HG02840 (cell line): ENCODE measurements around the gene TRAPPC2L.
"Not testable (repeated sequence)": the region's sequence is repeated elsewhere in the genome, so short reads cannot be mapped to it uniquely, and the experiment has no call there.

Source experiments
- ATAC-seq: cut with Tn5 transposase; IDR thresholded peaks from one replicate; pipeline ENCODE4 v1.9.1; 2021; ENCODE audit warnings: mild to moderate bottlenecking, moderate library complexity, moderate number of reproducible peaks; ENCODE audit not compliant: unreplicated experiment, low FRiP score

TRAPPC2L gene

DNA sequence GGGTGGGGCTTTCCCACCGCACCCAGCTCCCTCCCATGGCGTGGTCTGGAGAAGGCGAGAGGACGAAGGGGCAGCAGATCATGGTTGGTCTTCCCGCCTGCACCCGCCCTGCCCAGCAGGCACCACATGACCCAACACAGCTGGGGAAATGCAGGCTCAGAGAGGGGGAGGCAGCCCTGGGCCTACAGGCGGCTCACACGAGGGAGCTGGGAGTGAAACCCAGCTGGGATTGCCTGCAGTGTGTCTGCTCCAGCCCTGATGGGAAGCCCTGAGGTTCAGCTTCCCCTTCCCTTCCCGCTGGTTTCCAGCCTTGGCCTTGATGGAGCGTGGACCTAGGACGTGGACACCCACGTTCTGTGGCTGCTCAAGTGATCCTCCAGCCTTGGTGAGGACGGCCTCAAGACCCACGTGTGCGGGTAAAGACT lies 29.5 kb downstream of the TRAPPC2L start:
- no peak for ATAC-seq

DNA sequence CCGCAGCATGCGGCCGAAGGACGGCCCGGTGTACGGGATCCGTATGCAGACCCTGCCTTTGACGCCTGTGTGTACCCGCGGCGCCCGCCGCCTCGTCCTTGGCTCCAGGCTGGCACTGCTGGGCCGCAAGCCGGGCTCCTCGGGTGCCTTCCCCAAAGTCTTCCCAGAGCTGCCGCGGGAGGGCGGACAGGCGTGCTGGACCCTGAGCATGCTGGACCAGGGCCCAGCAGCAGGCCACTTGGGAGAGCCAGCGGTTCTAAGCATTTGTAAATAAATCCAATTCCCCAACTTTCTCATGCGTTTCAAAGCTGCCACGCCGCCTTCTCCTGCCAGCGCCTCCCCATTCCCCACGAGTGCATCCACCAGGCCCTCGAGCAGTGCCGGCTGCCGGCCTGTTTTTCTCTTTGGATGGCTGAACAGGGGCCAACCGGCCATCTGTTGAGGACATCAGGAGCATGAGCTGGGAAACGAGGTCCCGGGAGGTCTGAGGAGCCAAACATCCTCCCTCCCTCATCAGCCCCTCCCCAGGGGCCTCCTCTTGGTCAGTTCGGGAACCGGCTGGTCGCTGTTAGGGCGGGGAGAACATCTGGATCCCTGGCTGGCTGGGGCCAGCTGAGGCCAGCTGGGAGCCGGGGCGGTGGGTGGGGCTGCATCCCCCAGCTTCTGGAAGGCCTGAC lies 30.1 kb downstream of the TRAPPC2L start:
- ATAC-seq: no peak

DNA sequence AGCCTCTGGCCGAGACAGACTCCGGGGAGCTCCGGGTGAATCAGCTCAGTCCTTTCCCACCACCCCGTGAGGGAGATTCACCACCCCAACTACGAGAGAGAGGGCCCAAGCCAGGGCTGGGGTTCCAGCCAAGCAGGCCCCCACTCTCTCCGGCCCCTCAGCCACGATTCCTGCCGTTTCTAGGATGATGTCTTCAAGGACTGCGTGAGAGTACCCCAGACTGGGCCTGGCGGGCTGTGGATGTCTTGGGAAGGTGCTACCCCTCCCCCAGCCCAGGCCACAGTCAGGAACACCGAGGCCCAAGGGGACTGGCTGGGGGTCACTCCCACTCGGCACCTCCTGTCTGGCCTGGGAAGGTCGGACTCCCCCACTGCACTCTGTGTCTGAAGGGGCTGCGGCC lies 31.1 kb downstream of the TRAPPC2L start:
- no peak for ATAC-seq

DNA sequence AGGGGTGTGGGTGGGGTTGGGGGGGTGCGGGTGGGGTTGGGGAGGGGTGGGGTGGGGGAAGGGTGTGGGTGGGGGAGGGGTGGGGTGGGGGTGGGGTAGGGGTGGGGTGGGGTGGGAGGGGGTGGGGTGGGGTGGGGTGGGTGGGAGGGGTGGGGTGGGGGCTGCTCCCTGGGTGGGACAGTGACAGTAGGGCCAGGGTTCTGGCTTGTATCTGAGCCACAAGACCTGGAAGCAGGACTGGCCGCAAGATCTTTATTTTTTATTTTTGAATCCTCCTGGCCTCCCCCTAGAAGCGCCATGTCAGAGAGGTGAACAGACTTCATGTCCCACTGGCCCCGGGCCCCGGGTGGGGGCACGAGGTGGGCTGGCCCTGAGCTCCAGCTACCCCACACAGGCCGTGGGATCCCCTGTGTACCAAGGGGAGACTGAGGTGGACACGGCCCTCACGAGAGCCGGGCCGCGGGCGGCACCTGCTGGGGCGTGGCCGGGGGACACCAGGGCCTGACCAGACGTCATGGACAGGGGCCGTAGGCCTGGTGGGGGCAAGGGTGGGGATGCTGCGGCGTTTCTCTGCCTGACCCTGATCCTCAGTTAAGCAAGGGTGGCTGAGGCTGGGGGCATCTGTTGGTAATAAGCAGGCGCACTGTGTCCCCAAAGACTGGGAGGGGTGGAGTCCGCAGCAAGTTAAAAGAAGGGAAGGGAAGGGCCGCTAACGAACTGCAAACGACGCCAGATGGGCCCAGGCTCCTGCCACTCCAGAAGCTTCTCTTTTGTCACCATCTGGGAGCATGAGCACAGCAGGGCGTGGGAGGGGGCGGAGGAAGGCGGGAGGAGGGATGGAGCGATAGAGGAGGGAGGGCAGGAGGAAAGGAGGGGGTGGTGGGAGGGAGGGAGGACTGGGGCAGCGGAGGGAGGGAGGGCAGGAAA lies 31.8 kb downstream of the TRAPPC2L start:
- no peak for ATAC-seq

DNA sequence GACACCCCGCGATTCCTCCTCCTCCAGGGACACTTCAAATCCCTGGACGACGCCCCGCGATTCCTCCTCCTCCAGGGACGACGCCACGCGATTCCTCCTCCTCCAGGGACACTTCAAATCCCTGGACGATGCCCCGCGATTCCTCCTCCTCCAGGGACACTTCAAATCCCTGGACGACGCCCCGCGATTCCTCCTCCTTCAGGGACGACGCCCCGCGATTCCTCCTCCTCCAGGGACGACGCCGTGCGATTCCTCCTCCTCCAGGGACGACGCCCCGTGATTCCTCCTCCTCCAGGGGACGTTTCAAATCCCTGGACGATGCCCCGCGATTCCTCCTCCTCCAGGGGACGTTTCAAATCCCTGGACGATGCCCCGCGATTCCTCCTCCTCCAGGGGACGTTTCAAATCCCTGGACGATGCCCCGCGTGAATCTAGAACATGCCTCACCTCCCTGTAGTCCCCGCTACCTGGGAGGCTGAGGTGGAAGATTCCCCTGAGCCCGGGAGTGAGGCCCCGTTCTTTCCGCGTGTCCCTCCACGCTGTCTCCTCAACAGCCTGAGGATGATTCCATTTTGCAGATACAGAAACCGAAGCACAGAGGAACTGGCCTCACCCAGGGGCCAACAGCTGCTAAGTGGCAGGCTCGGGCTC lies 32.9 kb downstream of the TRAPPC2L start:
- not testable (repeated sequence) for ATAC-seq

DNA sequence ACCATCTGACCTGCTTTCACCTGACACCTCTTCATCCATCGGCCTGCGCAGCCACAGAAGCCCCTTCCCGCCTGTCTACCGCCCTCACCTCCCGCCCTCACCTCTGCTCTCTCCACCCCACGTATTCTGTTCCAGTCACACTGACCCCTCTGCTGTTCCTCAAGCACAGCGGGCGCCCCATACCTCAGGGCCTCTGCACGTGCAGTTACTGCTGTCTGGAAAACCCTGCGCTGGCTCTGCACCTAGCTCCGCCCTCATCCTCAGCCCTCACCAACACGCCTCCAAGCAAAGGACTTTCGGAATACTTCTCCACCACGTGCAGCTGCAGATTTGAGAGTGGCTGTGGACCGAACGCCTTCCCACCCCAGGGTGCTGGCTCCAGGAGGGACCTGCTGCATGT lies 34.2 kb downstream of the TRAPPC2L start:
- no peak for ATAC-seq

DNA sequence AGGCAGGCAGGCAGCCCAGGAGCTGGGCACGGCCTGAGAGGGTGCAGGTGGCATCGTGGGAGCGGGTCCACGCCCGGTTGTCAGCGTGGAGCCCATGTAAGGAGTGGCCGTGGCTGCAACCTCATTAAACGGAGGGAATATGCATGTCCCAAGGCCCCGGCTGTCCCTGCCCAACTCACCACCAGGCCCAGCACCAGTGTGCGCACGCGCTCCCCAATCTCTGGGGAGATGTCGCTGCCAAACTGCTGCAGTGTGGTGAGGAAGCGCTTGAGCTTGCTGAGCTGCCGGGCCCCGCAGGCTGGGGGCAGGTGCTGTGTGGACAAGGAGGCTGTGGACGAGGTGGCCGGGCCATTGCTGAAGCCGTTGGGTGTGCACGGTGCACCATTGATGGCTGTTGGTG lies 35.1 kb downstream of the TRAPPC2L start:
- no peak for ATAC-seq

DNA sequence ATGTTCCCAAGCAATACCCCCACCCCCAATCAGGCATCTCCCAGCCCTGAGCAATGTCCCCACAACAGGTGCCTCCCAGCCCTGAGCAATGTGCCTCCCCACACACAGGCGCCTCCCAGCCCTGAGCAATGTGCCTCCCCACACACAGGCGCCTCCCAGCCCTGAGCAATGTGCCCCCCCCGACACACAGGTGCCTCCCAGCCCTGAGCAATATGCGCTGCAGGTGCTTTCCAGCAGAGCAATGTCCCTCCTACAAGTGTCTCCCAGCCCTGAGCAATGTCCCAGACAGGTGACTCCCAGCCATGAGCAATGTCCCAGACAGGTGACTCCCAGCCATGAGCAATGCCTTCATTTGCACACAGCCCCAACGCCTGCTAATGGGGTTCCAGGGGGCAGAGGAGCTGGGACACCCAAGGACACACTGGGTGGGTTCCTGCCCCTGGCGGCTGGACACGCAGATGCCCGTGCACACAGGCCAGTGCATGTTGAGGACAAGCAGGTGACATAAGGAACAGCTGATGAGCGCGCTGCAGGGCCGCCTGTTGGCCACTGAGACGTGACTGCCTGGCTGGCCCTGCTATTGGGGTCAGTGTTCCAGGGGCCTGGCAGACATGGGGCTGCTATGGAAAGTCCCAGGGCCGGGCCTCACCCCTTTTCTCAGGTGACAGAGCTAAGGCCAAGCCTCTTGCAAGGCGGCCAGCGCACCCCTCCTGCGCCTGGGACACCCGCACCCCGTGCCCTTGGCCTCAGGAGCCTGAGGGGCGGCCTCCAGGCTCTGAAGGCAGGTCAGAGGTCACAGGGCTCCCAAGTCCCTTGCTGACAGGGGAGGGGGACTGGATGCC lies 36.4 kb downstream of the TRAPPC2L start:
- ATAC-seq: no peak

DNA sequence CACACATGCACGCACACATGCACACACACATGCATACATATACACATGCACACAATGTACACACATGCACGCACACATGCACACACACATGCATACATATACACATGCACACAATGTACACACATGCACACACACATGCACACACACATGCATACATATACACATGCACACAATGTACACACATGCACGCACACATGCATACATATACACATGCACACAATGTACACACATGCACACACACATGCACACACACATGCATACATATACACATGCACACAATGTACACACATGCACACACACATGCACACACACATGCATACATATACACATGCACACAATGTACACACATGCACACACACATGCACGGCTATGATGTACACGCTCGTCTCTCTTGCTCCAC lies 37.3 kb downstream of the TRAPPC2L start:
- ATAC-seq: not testable (repeated sequence)

DNA sequence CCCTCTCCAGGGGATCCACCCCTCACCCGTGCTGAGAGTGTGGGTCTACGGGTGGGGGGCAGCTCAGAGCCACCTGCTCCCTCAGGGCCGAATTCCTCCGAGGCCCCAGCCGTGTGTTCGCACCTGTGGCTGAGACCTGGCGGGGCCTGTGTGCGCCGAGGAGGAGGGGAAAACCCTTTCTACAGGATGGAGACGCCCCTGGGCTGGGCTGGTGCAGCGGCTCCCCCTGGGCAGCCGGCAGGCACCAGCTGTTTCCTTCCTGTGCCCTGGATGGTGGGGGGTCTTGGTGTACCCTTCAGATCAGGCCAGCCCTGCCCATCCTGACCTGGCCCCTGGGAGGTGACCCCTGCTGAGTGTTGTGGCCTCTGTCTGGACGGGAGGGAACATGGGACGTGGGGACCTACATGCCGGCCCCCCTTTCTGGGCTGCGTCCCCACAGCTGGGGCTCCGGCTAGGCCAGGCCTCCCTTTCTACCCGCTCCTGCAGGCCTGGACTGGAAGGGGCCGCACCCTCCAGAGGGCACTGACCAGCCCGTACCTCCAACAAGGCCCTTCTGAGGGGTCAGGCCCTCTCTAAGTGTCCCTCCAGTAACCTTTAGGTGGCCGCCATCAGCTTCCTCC lies 37.9 kb downstream of the TRAPPC2L start:
- no peak for ATAC-seq

DNA sequence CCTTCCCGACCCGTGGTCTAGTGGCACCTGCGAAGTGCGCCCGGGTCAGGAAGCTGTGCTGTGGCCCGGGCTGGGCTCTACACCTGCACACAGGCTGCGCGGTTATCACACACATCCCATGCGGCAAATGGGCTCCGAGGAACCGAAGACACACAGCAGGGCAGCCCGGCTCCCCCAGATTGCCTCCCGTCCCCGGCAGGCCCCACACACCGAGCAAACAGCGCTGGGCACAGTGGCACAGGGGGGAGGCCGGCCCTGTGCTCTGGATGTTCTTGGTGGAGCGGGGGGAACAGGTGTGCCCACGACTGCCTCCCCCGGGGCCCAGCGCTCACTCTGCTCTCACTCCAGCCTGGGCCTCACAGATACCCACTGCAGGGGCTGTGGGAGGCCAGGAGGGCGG lies 38.4 kb downstream of the TRAPPC2L start:
- no peak for ATAC-seq

DNA sequence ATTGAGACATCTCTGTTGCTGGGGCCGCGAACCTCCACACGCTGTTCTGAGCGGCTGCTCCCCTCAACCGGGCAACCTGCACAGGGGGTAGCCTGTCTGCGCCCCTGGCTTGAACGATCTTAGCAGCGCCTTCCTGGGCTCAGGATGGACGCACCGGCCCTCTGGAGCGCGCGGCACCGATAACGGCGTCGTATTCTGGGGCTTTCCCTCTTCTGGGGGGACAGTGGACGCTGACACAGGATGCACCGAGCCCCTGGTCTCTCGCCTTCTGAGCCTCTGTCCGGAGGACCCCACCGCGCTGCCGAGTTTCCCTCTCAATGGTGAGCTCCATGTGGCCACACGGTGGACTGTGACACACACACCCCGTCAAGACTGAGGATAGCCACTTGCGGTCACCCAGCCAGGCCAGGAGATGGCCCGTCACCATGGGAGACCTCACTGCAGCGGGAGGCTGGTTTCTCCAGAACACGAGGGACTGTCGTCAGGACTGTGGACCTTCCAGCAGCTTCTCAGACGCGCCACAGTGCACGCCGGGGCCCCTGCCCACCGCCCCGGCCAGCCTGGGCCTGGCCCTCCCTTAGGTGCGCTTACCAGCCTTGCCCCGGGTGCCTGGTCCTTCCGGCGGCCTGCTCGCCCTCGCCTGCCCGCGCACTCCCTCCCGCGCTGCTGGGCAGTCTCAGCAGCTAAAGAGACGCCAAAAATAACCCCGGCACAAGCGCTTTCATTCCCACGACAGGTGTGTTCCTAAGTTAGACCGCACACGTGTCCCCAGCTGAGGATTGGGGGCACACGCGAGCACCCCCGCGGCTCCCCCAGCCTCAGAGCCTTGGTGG lies 39.5 kb downstream of the TRAPPC2L start:
- no peak for ATAC-seq

DNA sequence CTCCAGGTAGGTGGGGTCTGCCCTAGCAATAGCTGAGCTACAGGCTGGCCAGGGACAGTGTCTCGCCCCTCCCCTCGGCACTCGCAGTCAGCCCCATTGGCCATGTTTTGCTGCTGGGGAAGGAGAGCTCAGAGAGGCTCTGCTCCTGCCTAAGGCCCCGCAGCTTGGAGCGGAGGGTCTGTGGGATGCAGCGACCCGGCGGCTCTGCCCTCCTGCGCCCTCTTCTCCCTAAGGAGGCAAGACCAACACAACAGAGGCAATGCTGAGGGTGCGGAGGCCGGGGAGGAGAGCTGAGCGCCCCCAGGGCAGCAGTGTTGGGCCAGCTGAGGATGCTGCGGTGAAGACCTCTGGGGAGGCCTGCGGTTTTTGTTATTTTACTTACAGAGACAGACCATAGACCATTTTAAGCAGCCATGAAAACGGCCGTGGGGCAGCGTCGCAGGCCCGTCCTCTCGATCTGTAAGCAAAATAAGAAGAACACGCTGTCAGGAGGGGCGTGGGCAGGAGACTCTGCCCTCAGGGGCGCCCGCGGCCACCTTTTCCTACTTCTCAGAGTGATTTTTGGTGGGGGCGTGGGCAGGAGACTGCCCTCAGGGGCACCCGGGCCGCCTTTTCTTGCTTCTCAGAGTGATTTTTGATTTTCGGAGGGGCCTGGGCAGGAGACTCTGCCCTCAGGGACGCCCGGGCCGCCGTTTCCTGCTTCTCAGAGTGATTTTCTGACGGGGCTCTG lies 40.9 kb downstream of the TRAPPC2L start:
- no peak for ATAC-seq

DNA sequence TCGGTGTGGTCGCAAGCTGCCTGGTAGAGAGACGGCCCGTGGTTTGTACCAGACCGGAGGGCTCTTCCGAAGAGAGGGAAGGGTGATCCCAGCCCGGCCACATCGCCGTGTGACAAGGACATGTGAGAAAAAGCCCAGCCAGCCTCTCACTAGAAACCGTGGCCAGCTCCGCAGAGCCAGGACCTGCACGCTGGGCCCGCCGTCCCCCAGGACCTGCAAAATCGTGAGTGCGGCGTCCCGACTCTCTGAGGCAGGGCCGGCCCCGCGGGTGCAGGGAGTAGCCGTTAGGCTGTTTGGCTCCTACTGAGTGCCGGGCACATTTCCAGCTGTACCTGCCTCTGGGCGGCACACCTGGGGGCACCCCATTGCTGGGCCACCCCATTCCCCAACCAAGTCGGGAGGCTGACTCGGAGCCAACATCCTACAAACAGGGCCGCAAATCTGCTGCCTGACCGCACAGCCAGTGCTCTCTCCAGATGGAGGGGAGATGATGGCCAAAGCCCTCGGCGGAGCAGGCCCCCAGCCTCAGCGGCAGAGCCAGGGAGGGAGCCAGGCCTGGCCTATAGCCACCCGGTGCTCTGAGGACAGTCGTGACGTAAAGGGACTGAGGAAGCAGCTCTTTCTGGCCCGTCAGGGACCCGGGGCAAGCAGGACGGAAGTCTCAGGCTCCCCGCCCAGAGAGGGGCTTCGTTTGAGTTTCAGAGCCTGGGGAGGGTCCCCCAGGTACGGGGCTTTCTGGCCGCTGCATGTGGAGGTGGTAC lies 43.2 kb downstream of the TRAPPC2L start:
- ATAC-seq: no peak

DNA sequence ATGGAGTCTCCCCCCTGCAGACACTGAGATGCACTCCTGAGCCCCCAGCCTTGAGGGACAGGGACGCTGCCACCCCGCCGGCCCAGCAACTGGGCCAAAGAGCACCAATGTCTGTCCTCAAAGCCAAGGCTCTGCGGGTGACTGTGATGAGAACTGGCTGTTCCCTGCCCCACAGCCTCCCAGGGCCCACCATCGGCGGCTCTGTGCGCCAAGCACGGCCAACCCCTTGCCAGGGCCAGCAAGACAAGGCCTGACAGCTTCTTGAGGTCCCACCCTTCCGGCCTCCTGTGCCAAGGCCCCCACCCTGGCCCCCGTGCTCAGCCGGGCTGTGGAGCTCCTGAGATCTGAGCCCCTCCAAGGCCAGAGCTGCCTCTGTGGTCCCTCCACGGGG lies 43.7 kb downstream of the TRAPPC2L start:
- no peak for ATAC-seq

DNA sequence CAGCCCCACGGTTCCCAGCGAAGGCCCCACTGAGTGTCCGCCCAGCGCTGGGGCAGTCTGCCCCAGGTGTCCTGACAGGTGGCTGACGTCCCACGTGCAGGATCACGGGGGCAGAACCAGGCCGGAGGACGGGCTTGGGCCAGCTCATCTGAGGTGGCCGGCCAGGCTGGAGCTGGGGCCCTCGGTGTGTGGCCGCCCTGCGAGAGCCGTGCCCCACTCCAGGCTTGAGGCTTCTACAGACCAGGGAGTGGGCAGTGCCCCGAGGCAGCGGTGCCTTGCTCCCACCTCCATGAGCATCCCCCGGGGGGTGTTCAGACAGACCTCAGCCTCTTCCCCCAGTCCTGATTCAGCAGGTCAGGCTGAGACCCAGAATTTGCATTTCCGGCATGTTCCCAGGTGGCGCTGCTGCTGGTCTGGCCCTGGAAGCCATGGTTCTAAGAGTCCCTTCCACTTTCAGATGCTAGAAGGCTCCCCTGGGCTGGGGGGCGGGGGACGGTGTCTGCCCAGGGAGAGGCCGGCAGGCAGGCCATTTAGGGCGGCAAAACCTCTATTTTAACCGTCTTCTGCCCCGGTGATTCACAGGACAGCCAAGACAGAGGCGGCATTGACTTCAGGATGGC lies 44.9 kb downstream of the TRAPPC2L start:
- no peak for ATAC-seq

DNA sequence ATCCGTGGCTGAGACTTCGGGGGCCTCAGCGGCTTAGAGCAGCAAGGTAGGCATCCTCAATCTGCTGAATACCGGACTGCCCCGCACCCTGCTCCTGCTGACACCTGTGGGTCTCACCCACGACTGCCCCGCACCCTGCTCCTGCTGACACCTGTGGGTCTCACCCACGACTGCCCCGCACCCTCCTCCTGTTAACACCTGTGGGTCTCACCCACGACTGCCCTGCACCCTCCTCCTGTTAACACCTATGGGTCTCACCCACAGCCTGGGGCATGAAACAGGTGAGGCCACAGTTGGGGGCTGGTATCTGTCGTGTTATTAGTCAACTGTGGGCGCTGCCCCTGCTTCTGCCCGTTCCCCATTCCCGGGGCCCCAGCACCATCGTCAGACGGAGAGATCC lies 45.8 kb downstream of the TRAPPC2L start:
- no peak for ATAC-seq
